Measurements from ENCODE around the gene C12orf56. TPM values are rescaled to one million over a fixed set of nuclear protein-coding genes. Genes with fewer than 3 reads are reported as not detected.
"Not testable (repeated sequence)": the region's sequence is repeated elsewhere in the genome, so short reads cannot be mapped to it uniquely, and the experiment has no call there.

Gene C12orf56
- total RNA-seq, 2 experiments from 2014 or later: not detected

- no peaks in the 10 kb centered on the region for H3K9me3 Mint-ChIP-seq
Measured at GRCh38 chr12:64323476-64324225, 66.9 kb downstream of the C12orf56 start.

GRCh38 chr12:64323006-64323405, 67.6 kb downstream of the C12orf56 start:
- ChIA-PET POLR2A (no interaction called here), CTCF (no interaction called here)
- no peak overlapping the region for H3K4me3 Mint-ChIP-seq
- no peaks in the 10 kb centered on the region for H3K36me3 Mint-ChIP-seq (ENCODE audit: low read depth)
- no peak for DNase-seq
- no peaks in the 10 kb centered on the region for H3K4me1 Mint-ChIP-seq
- no peaks in the 10 kb centered on the region for H3K27me3 Mint-ChIP-seq
- no peaks in the 10 kb centered on the region for H3K9me3 Mint-ChIP-seq
- no peak overlapping the region for H3K27ac Mint-ChIP-seq

More at GRCh38 chr12:64323476-64324225, 66.9 kb downstream of the C12orf56 start:
- ChIA-PET CTCF (no interaction called here), POLR2A (no interaction called here)
- H3K27me3 Mint-ChIP-seq: no peaks in the 10 kb centered on the region
- no peaks in the 10 kb centered on the region for H3K4me1 Mint-ChIP-seq
- DNase-seq: no peak
- H3K36me3 Mint-ChIP-seq (ENCODE audit: low read depth): no peaks in the 10 kb centered on the region
- no peak overlapping the region for H3K27ac Mint-ChIP-seq
- H3K4me3 Mint-ChIP-seq: no peak overlapping the region

- Mint-ChIP-seq H3K36me3 (ENCODE audit: low read depth) (no peaks in the 10 kb centered on the region), H3K27me3 (no peaks in the 10 kb centered on the region), H3K4me1 (no peaks in the 10 kb centered on the region), H3K9me3 (no peaks in the 10 kb centered on the region), H3K27ac (peak overlapping the region; percentile 58), H3K4me3 (no peak overlapping the region)
- ChIA-PET POLR2A (no interaction called here), CTCF (no interaction called here)
- no peak for DNase-seq
Measured at GRCh38 chr12:64320611-64321010, 69.9 kb downstream of the C12orf56 start.

- DNase-seq; H3K4me3 Mint-ChIP-seq; H3K27ac Mint-ChIP-seq; H3K27me3 Mint-ChIP-seq; H3K9me3 Mint-ChIP-seq; H3K4me1 Mint-ChIP-seq; H3K36me3 Mint-ChIP-seq (ENCODE audit: low read depth): not testable (repeated sequence)
- ChIA-PET POLR2A (interaction anchor here (0.7 kb wide), 1 partner anchor 13 kb away, joined by 3 read pairs; no protein-coding TSS in a partner anchor), CTCF (interaction anchor here (0.7 kb wide), 1 partner anchor 12 kb away, joined by 3 read pairs; no protein-coding TSS in a partner anchor)
Measured at GRCh38 chr12:64319540-64320225, 70.9 kb downstream of the C12orf56 start.

GRCh38 chr12:64318605-64319004, 72.0 kb downstream of the C12orf56 start:
- CTCF ChIA-PET: no interaction called here
- no peak overlapping the region for H3K4me3 Mint-ChIP-seq
- H3K9me3 Mint-ChIP-seq: no peaks in the 10 kb centered on the region
- POLR2A ChIA-PET: no interaction called here
- DNase-seq: no peak
- no peak overlapping the region for H3K27ac Mint-ChIP-seq
- no peaks in the 10 kb centered on the region for H3K36me3 Mint-ChIP-seq (ENCODE audit: low read depth)
- no peaks in the 10 kb centered on the region for H3K27me3 Mint-ChIP-seq
- H3K4me1 Mint-ChIP-seq: no peaks in the 10 kb centered on the region

GRCh38 chr12:64311877-64312276, 78.7 kb downstream of the C12orf56 start:
- no peaks in the 10 kb centered on the region for H3K4me1 Mint-ChIP-seq
- DNase-seq: no peak
- ChIA-PET POLR2A (no interaction called here), CTCF (no interaction called here)
- no peaks in the 10 kb centered on the region for H3K27me3 Mint-ChIP-seq
- H3K9me3 Mint-ChIP-seq: no peaks in the 10 kb centered on the region
- no peak overlapping the region for H3K27ac Mint-ChIP-seq
- no peak overlapping the region for H3K4me3 Mint-ChIP-seq
- H3K36me3 Mint-ChIP-seq (ENCODE audit: low read depth): no peaks in the 10 kb centered on the region

- H3K4me3 Mint-ChIP-seq: no peak overlapping the region
- no peaks in the 10 kb centered on the region for H3K4me1 Mint-ChIP-seq
- ChIA-PET CTCF (interaction anchor here (1.1 kb wide), 1 partner anchor 219 kb away, joined by 3 read pairs; no protein-coding TSS in a partner anchor), POLR2A (no interaction called here)
- no peak overlapping the region for H3K27ac Mint-ChIP-seq
- peaks cover 6% of the 10 kb centered on the region for H3K27me3 Mint-ChIP-seq
- H3K9me3 Mint-ChIP-seq: no peaks in the 10 kb centered on the region
- H3K36me3 Mint-ChIP-seq (ENCODE audit: low read depth): no peaks in the 10 kb centered on the region
- no peak for DNase-seq
Measured at GRCh38 chr12:64304571-64304970, 86.0 kb downstream of the C12orf56 start.

GRCh38 chr12:64299628-64300027, 90.9 kb downstream of the C12orf56 start:
- Mint-ChIP-seq H3K4me1 (no peaks in the 10 kb centered on the region), H3K27me3 (peaks cover 14% of the 10 kb centered on the region), H3K9me3 (no peaks in the 10 kb centered on the region), H3K27ac (no peak overlapping the region), H3K36me3 (ENCODE audit: low read depth) (no peaks in the 10 kb centered on the region), H3K4me3 (no peak overlapping the region)
- ChIA-PET POLR2A (no interaction called here), CTCF (no interaction called here)
- DNase-seq: no peak

- DNase-seq: no peak
- ChIA-PET POLR2A (no interaction called here), CTCF (interaction anchor here (1.0 kb wide), 1 partner anchor 10 kb away, joined by 3 read pairs; no protein-coding TSS in a partner anchor)
- Mint-ChIP-seq H3K36me3 (ENCODE audit: low read depth) (no peaks in the 10 kb centered on the region), H3K27me3 (peaks cover 10% of the 10 kb centered on the region), H3K9me3 (peaks cover 2% of the 10 kb centered on the region), H3K27ac (no peak overlapping the region), H3K4me1 (peaks cover 3% of the 10 kb centered on the region), H3K4me3 (no peak overlapping the region)
Measured at GRCh38 chr12:64296301-64296700, 94.3 kb downstream of the C12orf56 start.

- H3K27ac Mint-ChIP-seq: no peak overlapping the region
- H3K9me3 Mint-ChIP-seq: peaks cover 2% of the 10 kb centered on the region
- peaks cover 3% of the 10 kb centered on the region for H3K4me1 Mint-ChIP-seq
- POLR2A ChIA-PET: no interaction called here
- CTCF ChIA-PET: no interaction called here
- DNase-seq: no peak
- H3K36me3 Mint-ChIP-seq (ENCODE audit: low read depth): no peaks in the 10 kb centered on the region
- H3K4me3 Mint-ChIP-seq: no peak overlapping the region
- H3K27me3 Mint-ChIP-seq: peaks cover 7% of the 10 kb centered on the region
Measured at GRCh38 chr12:64293654-64294364, 96.7 kb downstream of the C12orf56 start.

- POLR2A ChIA-PET: not testable (repeated sequence)
Measured at GRCh38 chr12:64293174-64293573, 97.4 kb downstream of the C12orf56 start.

GRCh38 chr12:64286521-64286920, 104.0 kb downstream of the C12orf56 start:
- Mint-ChIP-seq H3K27me3 (no peaks in the 10 kb centered on the region), H3K4me1 (no peaks in the 10 kb centered on the region), H3K36me3 (ENCODE audit: low read depth) (no peaks in the 10 kb centered on the region), H3K27ac (no peak overlapping the region), H3K9me3 (no peaks in the 10 kb centered on the region), H3K4me3 (no peak overlapping the region)
- CTCF ChIA-PET: no interaction called here
- POLR2A ChIA-PET: no interaction called here
- DNase-seq: no peak

More at GRCh38 chr12:64293174-64293573, 97.4 kb downstream of the C12orf56 start:
- H3K9me3 Mint-ChIP-seq; CTCF ChIA-PET; H3K27me3 Mint-ChIP-seq; H3K36me3 Mint-ChIP-seq (ENCODE audit: low read depth); DNase-seq; H3K27ac Mint-ChIP-seq; H3K4me1 Mint-ChIP-seq; H3K4me3 Mint-ChIP-seq: not testable (repeated sequence)

GRCh38 chr12:64284256-64284655, 106.3 kb downstream of the C12orf56 start:
- ChIA-PET CTCF (no interaction called here), POLR2A (no interaction called here)
- DNase-seq: no peak
- H3K4me3 Mint-ChIP-seq: no peak overlapping the region
- no peaks in the 10 kb centered on the region for H3K27me3 Mint-ChIP-seq
- H3K4me1 Mint-ChIP-seq: no peaks in the 10 kb centered on the region
- H3K27ac Mint-ChIP-seq: no peak overlapping the region
- H3K36me3 Mint-ChIP-seq (ENCODE audit: low read depth): no peaks in the 10 kb centered on the region
- H3K9me3 Mint-ChIP-seq: no peaks in the 10 kb centered on the region
